BJ (cell line): Measurements from ENCODE around the gene CALHM2. TPM values are rescaled to one million over a fixed set of nuclear protein-coding genes. Genes with fewer than 3 reads are reported as not detected.

Experiments used
- CTCF ChIA-PET: fragments of 350-600 bp; formaldehyde crosslinking; extraction: SDS; loops from one replicate; lab custom pipeline; 2021; ENCODE audit warnings: antibody characterized with exemption, inconsistent platforms; lab: Yijun Ruan, JAX
- POLR2A ChIA-PET: fragments of 300-600 bp; sonication (Branson Sonifier 250); formaldehyde crosslinking; extraction: SDS; loops from one replicate; lab custom pipeline; 2021; ENCODE audit warnings: antibody characterized with exemption; lab: Charles Lee
- DNase-seq: peaks from one replicate; pipeline ENCODE4 v3.0.0-alpha.2; 2011; ENCODE audit warnings: low read depth
- H3K27me3 ChIP-seq: 2 replicates; pipeline ENCODE4 v1.6.0; 2011; ENCODE audit warnings: low read length; ENCODE audit not compliant: control insufficient read depth, insufficient read depth
- H3K36me3 ChIP-seq: 2 replicates; pipeline ENCODE4 v1.5.1; 2011; ENCODE audit warnings: low read length; ENCODE audit not compliant: control insufficient read depth, insufficient read depth
- H3K4me3 ChIP-seq: 2 replicates; pipeline ENCODE4 v1.5.1; 2011; ENCODE audit warnings: low read depth, mild to moderate bottlenecking, control low read depth, low read length
- polyA plus RNA-seq: library from polyadenylated mRNA; depleted of rRNA; stranded (reverse); fragments of >200 nt; gene quantifications from 2 replicates; pipeline ENCODE4 v1.2.3, GENCODE V29; 2011
- TF ChIP-seq, protein P1 (sequence below): IDR thresholded peaks from 2 replicates; pipeline ENCODE4 v1.5.1; 2011; ENCODE audit warnings: low read depth, mild to moderate bottlenecking, control low read depth, inconsistent platforms, low read length, moderate library complexity; ENCODE audit not compliant: insufficient read depth

Gene CALHM2
- polyA plus RNA-seq, 1 experiment = 80.1 TPM

DNA sequence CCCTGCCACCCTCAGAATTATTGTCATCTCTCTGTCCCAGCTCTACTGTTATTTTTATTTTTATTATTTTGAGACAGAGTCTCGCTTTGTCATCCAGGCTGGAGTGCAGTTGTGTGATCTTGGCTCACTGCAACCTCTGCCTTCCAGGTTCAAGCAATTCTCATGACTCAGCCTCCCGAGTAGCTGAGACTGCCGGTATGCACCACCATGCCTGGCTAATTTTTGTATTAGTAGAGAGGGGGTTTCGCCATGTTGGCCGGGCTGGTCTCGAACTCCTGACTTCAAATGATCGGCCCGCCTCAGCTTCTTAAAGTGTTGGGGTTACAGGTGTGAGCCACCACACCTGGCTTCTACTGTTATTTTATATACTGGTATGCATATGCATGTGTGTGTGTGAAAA, 11.0 kb downstream of the CALHM2 start:
- ChIA-PET CTCF (no interaction called here), POLR2A (no interaction called here)
- TF ChIP-seq, protein P1, sequence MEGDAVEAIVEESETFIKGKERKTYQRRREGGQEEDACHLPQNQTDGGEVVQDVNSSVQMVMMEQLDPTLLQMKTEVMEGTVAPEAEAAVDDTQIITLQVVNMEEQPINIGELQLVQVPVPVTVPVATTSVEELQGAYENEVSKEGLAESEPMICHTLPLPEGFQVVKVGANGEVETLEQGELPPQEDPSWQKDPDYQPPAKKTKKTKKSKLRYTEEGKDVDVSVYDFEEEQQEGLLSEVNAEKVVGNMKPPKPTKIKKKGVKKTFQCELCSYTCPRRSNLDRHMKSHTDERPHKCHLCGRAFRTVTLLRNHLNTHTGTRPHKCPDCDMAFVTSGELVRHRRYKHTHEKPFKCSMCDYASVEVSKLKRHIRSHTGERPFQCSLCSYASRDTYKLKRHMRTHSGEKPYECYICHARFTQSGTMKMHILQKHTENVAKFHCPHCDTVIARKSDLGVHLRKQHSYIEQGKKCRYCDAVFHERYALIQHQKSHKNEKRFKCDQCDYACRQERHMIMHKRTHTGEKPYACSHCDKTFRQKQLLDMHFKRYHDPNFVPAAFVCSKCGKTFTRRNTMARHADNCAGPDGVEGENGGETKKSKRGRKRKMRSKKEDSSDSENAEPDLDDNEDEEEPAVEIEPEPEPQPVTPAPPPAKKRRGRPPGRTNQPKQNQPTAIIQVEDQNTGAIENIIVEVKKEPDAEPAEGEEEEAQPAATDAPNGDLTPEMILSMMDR = no peak

DNA sequence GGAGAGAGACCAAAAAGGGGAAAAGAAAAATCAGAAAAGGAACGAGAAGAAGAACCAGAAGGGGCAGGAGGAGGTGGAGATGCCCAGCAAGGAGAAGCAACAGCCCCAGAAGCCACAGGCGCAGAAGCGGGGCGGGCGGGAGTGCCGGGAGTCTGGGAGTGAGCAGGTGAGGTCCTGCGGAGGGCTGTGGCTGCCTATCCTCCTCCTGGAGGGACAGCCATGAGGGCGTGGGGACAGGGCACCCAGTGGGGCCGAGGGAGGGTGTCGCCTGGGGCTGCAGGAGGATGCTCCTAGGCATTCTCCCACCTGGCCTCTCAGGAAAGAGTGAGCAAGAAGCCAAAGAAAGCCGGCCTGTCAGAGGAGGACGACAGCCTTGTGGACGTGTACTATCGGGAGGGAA, 11.8 kb downstream of the CALHM2 start:
- H3K36me3 ChIP-seq = peaks cover 51% of the 10 kb centered on the region

More for the DNA sequence above, 11.0 kb downstream of the CALHM2 start:
- Histone ChIP-seq H3K27me3 (no peaks in the 10 kb centered on the region), H3K36me3 (peaks cover 56% of the 10 kb centered on the region), H3K4me3 (no peak overlapping the region)
- no peak for DNase-seq

DNA sequence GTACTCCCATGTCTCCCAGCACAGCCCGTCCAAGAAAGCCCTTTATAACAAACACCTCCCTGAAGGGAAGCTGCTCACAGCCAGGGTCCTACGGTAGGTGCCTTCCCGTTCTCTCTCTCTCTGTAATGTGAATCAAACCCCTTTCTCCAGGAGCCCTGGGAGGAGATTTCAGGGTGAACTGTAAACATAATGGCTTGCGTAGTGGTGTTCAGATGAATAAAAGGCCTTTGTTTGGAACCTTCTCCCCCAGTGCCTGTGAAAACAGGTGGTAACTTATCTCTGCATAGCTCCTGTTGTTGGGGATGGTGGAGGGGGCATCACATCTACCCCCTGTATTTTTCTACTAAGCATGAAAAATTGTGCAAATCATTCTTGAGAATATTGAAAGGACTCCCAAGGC, 12.4 kb downstream of the CALHM2 start:
- Histone ChIP-seq H3K4me3 (no peak overlapping the region), H3K27me3 (no peaks in the 10 kb centered on the region), H3K36me3 (peaks cover 48% of the 10 kb centered on the region)
- no peak for DNase-seq
- TF ChIP-seq, protein P1 = no peak
- POLR2A ChIA-PET = no interaction called here
- CTCF ChIA-PET = no interaction called here

More for the DNA sequence above, 11.8 kb downstream of the CALHM2 start:
- TF ChIP-seq, protein P1 = no peak
- ChIA-PET POLR2A (no interaction called here), CTCF (no interaction called here)
- Histone ChIP-seq H3K4me3 (no peak overlapping the region), H3K27me3 (no peaks in the 10 kb centered on the region)
- DNase-seq = no peak

DNA sequence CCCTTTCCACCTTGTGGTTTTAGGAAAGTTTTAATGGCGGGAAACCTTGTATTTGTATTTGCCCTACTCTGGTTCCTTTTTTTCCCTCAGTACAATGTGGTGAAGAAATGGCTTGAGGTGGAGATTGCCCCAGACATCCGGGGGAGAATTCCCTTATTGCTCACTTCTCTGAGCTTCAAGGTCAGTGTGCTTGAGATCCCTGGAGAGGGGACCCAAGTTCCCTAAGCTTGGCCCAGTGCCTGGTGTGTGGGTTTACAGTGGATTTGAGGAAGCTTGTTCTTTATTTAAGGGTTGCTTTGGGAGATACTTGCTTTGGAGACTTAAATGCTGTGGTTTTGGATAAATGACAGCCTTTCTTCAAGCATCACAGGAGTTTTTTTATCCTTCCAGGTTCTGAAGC, 18.3 kb downstream of the CALHM2 start:
- H3K27me3 ChIP-seq = no peaks in the 10 kb centered on the region
- ChIA-PET CTCF (interaction anchor here (0.9 to 1.4 kb wide), 3 partner anchors 10 to 52 kb away, joined by 3 to 5 read pairs (median 4); no protein-coding TSS in a partner anchor), POLR2A (no interaction called here)
- peaks cover 18% of the 10 kb centered on the region for H3K36me3 ChIP-seq
- no peak for DNase-seq
- H3K4me3 ChIP-seq = no peak overlapping the region
- TF ChIP-seq, protein P1 = no peak

DNA sequence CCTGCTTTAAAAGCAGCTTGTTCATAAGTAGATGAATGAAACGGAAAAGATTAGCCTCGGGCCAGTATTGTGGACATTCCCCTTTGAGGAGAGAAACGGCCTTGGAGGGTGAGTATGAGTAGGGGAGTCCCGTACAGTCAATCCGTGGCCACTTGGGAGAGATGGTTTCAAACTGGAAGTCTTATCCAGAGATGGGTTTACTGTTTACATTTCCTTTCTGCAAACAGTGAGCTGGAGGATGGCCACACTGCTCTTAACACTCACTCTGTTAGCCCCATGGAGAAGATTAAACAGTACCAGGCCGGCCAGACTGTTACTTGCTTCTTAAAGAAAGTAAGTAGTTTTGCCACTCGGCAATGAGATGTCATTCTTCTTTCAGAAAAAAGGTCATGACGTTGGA, 20.3 kb downstream of the CALHM2 start:
- TF ChIP-seq, protein P1 = no peak
- H3K4me3 ChIP-seq = no peak overlapping the region
- ChIA-PET POLR2A (no interaction called here), CTCF (interaction anchor here (0.8 kb wide), 2 partner anchors 10 to 14 kb away, joined by 3 to 4 read pairs; no protein-coding TSS in a partner anchor)
- peaks cover 16% of the 10 kb centered on the region for H3K36me3 ChIP-seq
- H3K27me3 ChIP-seq = no peaks in the 10 kb centered on the region
- DNase-seq = no peak
